Stomach (tissue), 9 donors: Measurements from ENCODE around the gene TRABD2B. TPM values are rescaled to one million over a fixed set of nuclear protein-coding genes. Genes with fewer than 3 reads are reported as not detected.

Source experiments
- DNase-seq, 2 donors: peaks; one replicate each; pipeline versions ENCODE4 v3.0.0 to v3.0.0-alpha.2; 2013 to 2019
- H3K27ac ChIP-seq, 5 donors: fragments of 200-600 bp in 4 of 5; sonication (generic) in 4 of 5; one replicate each; pipeline ENCODE4 v1.5.1; 2013 to 2019; ENCODE audit warnings: mild to moderate bottlenecking in 1 of 5, moderate library complexity in 1 of 5
- H3K27me3 ChIP-seq, 3 donors: fragments of 200-600 bp; sonication (generic); one replicate each; pipeline ENCODE4 v1.5.1; 2017 to 2019; ENCODE audit warnings: mixed run types in 1 of 3
- H3K36me3 ChIP-seq, 4 donors: fragments of 200-600 bp; sonication (generic); 1 replicate in 3 of 4; 2 replicates in 1 of 4; pipeline ENCODE4 v1.5.1; 2016 to 2019
- H3K4me1 ChIP-seq, 4 donors: fragments of 200-600 bp; sonication (generic); one replicate each; pipeline ENCODE4 v1.5.1; 2016 to 2019
- H3K4me3 ChIP-seq, 4 donors: fragments of 200-600 bp; sonication (generic) in 3 of 4; one replicate each; pipeline ENCODE4 v1.5.1; 2016 to 2019; ENCODE audit warnings: mild to moderate bottlenecking in 1 of 4
- H3K9me3 ChIP-seq, 4 donors: fragments of 200-600 bp; sonication (generic); one replicate each; pipeline ENCODE4 v1.5.1; 2016 to 2019
- CTCF ChIP-seq, 7 experiments: fragments of 450-650 bp in 4 of 7; fragments of 200-600 bp in 3 of 7; sonication (generic) in 3 of 7; IDR thresholded peaks; one replicate each; pipeline ENCODE4 v1.5.1; 2016 to 2019; ENCODE audit warnings: antibody characterized with exemption in 7 of 7, control low read depth in 2 of 7, mild to moderate bottlenecking in 1 of 7
- EP300 ChIP-seq: sonication (generic); formaldehyde crosslinking; IDR thresholded peaks from one replicate; pipeline ENCODE4 v1.6.1; 2017; ENCODE audit warnings: antibody characterized with exemption
- POLR2A ChIP-seq, 4 donors: fragments of 450-650 bp; IDR thresholded peaks; one replicate each; pipeline ENCODE4 v1.6.1; 2016; ENCODE audit warnings: antibody characterized with exemption in 4 of 4, control low read depth in 2 of 4, mild to moderate bottlenecking in 1 of 4, moderate library complexity in 1 of 4
- POLR2AphosphoS5 ChIP-seq, 3 donors: sonication (generic); formaldehyde crosslinking; IDR thresholded peaks; one replicate each; pipeline ENCODE4 v1.6.1; 2016; ENCODE audit warnings: antibody characterized with exemption in 3 of 3
- WGBS, 5 donors: extraction: QIAGEN DNeasy Blood & Tissue Kit in 3 of 5; methylation state at CpG; one replicate each; pipeline versions ENCODE4 v1.1.5 to v1.1.7; 2013 to 2018; 5-methylcytosine and 5-hydroxymethylcytosine counted together
- intact Hi-C: fragments of 100-400 bp; cut with DNase I; formaldehyde crosslinking; loops from one replicate; pipeline ENCODE4 v1.15.1; 2023; ENCODE audit warnings: low total_unique reads
- polyA plus RNA-seq, 3 donors: library from polyadenylated mRNA; stranded (reverse); fragments of 200-250 nt; gene quantifications; one replicate each; pipeline ENCODE4 v1.2.3, GENCODE V29; 2013
- total RNA-seq, 5 donors: library from RNA; depleted of rRNA; stranded (reverse); fragments of >200 nt; gene quantifications; one replicate each; pipeline versions ENCODE4 v1.1.0 to v1.2.3, GENCODE V29; 2014 to 2016
- donor health status: healthy with polysubstance abuse.
- donor health status: Bipolar disorder and iron deficiency.
- donor health status: healthy.

Gene TRABD2B
- total and polyA plus RNA-seq, 8 donors = 0.31 to 2.0 (median 0.93) TPM; not detected in 1

- Histone ChIP-seq H3K9me3 (no peaks in the 10 kb centered on the region), H3K4me3 (no peak overlapping the region), H3K27ac (no peak overlapping the region), H3K36me3 (no peaks in the 10 kb centered on the region), H3K27me3 (no peaks in the 10 kb centered on the region), H3K4me1 (no peaks in the 10 kb centered on the region)
- TF ChIP-seq CTCF (IDR thresholded peaks at IDR 0.05) (no peak), POLR2AphosphoS5 (IDR thresholded peaks at IDR 0.05) (no peak), POLR2A (IDR thresholded peaks at IDR 0.05) (no peak), EP300 (no peak)
- no peak for DNase-seq
- intact Hi-C loops = no loop called here
- 85 to 89% (median 87%) methylated on average over 12 of the region's 12 CpGs for WGBS, 5 donors
Observed at GRCh38 chr1:48028218-48029069, 31.3 kb upstream of the TRABD2B start.

GRCh38 chr1:48027533-48027835 is 30.3 kb upstream of the TRABD2B start:
- Histone ChIP-seq H3K36me3 (no peaks in the 10 kb centered on the region), H3K27me3 (no peaks in the 10 kb centered on the region), H3K4me3 (no peak overlapping the region), H3K9me3 (no peaks in the 10 kb centered on the region), H3K4me1 (no peaks in the 10 kb centered on the region), H3K27ac (no peak overlapping the region)
- WGBS, 5 donors = 83 to 98% (median 89%) methylated on average over 2 of the region's 2 CpGs
- DNase-seq = no peak
- intact Hi-C loops = no loop called here
- TF ChIP-seq POLR2AphosphoS5 (IDR thresholded peaks at IDR 0.05) = no peak
- TF ChIP-seq POLR2A (IDR thresholded peaks at IDR 0.05) = no peak
- TF ChIP-seq CTCF (IDR thresholded peaks at IDR 0.05) = no peak
- TF ChIP-seq EP300 = no peak

GRCh38 chr1:48026701-48027532 is 29.7 kb upstream of the TRABD2B start:
- Histone ChIP-seq H3K4me1 (no peaks in the 10 kb centered on the region), H3K9me3 (no peaks in the 10 kb centered on the region), H3K27ac (no peak overlapping the region), H3K4me3 (no peak overlapping the region), H3K36me3 (no peaks in the 10 kb centered on the region), H3K27me3 (no peaks in the 10 kb centered on the region)
- intact Hi-C loops = no loop called here
- 90 to 94% (median 93%) methylated on average over 9 of the region's 9 CpGs for WGBS, 5 donors
- TF ChIP-seq CTCF (IDR thresholded peaks at IDR 0.05) (no peak), POLR2AphosphoS5 (IDR thresholded peaks at IDR 0.05) (no peak), EP300 (no peak), POLR2A (IDR thresholded peaks at IDR 0.05) (no peak)
- DNase-seq = no peak

GRCh38 chr1:48026275-48026674 is 29.1 kb upstream of the TRABD2B start:
- WGBS, 5 donors = 69 to 89% (median 78%) methylated on average over 2 of the region's 2 CpGs
- intact Hi-C loops = no loop called here
- H3K27ac ChIP-seq = no peak overlapping the region
- no peaks in the 10 kb centered on the region for H3K27me3 ChIP-seq
- H3K4me1 ChIP-seq = no peaks in the 10 kb centered on the region
- DNase-seq = no peak
- no peak overlapping the region for H3K4me3 ChIP-seq
- no peaks in the 10 kb centered on the region for H3K9me3 ChIP-seq
- TF ChIP-seq POLR2A (IDR thresholded peaks at IDR 0.05) (no peak), POLR2AphosphoS5 (IDR thresholded peaks at IDR 0.05) (no peak), EP300 (no peak), CTCF (IDR thresholded peaks at IDR 0.05) (no peak)
- no peaks in the 10 kb centered on the region for H3K36me3 ChIP-seq
